Measurements from ENCODE around the gene MBNL3.

MBNL3 gene

DNA sequence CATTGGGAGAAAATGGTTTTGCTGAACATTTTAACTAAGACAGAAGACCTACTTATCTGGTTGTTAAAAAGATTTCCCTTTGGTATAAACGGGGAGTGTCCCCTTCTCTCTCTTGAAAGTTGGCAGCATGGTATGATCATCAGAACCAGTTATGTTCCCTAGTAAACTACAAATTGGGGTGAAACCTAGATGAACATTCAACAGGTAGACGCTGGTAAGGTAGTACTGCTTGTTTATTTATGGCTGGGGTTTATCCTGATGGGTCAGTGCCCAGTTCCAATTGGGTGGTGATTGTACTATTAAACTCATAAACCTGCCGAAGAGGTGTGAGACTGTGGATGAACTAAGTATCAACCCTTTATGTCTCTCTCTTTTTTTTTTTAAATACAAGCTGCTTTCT is 100.5 kb downstream of the MBNL3 start:
- Histone ChIP-seq H3K36me3 (ENCODE audit: control insufficient read depth, insufficient read depth, low read length) (no peaks in the 10 kb centered on the region), H3K9me3 (ENCODE audit: control insufficient read depth, insufficient read depth, low read length) (no peaks in the 10 kb centered on the region), H3K4me3 (ENCODE audit: low read length) (no peak overlapping the region), H3K27ac (ENCODE audit: low read length) (no peak overlapping the region), H3K27me3 (ENCODE audit: control insufficient read depth, insufficient read depth, low read length) (no peaks in the 10 kb centered on the region), H3K4me1 (ENCODE audit: control insufficient read depth, insufficient read depth, low read length) (no peaks in the 10 kb centered on the region)
- WGBS (ENCODE audit: insufficient coverage, insufficient read length), result no CpG with 5 or more reads among the region's 3 CpGs
- no peak for DNase-seq (ENCODE audit: low read depth, low spot score)

DNA sequence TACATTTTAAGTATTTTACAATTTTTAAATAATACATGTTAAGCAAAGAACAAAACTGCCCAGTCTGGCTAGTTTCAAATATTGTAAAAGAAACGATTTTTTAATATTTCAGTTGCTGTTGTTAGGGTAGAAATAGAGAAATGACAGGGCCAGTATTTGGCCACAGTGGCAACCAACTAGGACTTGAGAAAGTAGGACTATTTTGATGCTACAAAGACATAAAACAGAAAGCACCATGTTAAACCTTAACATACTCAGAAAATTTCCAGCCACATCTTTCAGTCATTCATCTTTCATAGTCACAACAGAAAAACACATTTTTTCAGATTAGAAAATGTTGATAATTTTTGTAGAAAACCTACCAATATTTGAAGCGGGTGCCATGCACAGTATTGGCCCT is 104.5 kb downstream of the MBNL3 start:
- H3K4me1 ChIP-seq (ENCODE audit: control insufficient read depth, insufficient read depth, low read length), result no peaks in the 10 kb centered on the region
- no CpG with 5 or more reads among the region's 2 CpGs for WGBS (ENCODE audit: insufficient coverage, insufficient read length)
- no peaks in the 10 kb centered on the region for H3K9me3 ChIP-seq (ENCODE audit: control insufficient read depth, insufficient read depth, low read length)
- H3K4me3 ChIP-seq (ENCODE audit: low read length), result no peak overlapping the region
- H3K36me3 ChIP-seq (ENCODE audit: control insufficient read depth, insufficient read depth, low read length), result no peaks in the 10 kb centered on the region
- no peaks in the 10 kb centered on the region for H3K27me3 ChIP-seq (ENCODE audit: control insufficient read depth, insufficient read depth, low read length)
- no peak overlapping the region for H3K27ac ChIP-seq (ENCODE audit: low read length)
- no peak for DNase-seq (ENCODE audit: low read depth, low spot score)

GRCh38 chrX:132382068-132382467 is 106.8 kb downstream of the MBNL3 start:
- no peaks in the 10 kb centered on the region for H3K4me1 ChIP-seq (ENCODE audit: control insufficient read depth, insufficient read depth, low read length)
- DNase-seq (ENCODE audit: low read depth, low spot score), result no peak
- no peaks in the 10 kb centered on the region for H3K9me3 ChIP-seq (ENCODE audit: control insufficient read depth, insufficient read depth, low read length)
- H3K27me3 ChIP-seq (ENCODE audit: control insufficient read depth, insufficient read depth, low read length), result no peaks in the 10 kb centered on the region
- H3K36me3 ChIP-seq (ENCODE audit: control insufficient read depth, insufficient read depth, low read length), result no peaks in the 10 kb centered on the region
- WGBS (ENCODE audit: insufficient coverage, insufficient read length), result no CpG with 5 or more reads among the region's 7 CpGs
- no peak overlapping the region for H3K4me3 ChIP-seq (ENCODE audit: low read length)
- H3K27ac ChIP-seq (ENCODE audit: low read length), result no peak overlapping the region

DNA sequence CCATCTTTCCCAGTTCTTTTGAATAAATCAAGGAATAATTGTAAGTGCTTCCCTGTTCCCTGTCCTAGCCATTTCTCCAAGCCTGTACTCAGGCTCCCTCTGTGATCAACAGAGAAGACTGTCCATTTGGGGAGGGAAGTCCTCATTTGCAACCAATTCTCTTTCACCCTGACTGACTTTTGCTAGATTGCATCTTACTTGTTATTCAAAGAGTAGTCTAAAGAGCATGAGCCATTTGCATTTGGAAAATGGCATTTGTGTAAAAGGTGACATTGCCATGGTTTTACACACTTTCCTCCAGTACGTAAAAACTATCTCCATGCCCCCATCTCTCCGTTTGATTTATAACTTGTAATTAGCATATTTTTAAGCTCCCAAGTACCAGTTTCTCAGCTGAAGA is 110.6 kb downstream of the MBNL3 start:
- no peaks in the 10 kb centered on the region for H3K4me1 ChIP-seq (ENCODE audit: control insufficient read depth, insufficient read depth, low read length)
- no peak overlapping the region for H3K4me3 ChIP-seq (ENCODE audit: low read length)
- no peaks in the 10 kb centered on the region for H3K27me3 ChIP-seq (ENCODE audit: control insufficient read depth, insufficient read depth, low read length)
- H3K36me3 ChIP-seq (ENCODE audit: control insufficient read depth, insufficient read depth, low read length), result no peaks in the 10 kb centered on the region
- WGBS (ENCODE audit: insufficient coverage, insufficient read length), result no CpG with 5 or more reads among the region's 2 CpGs
- H3K9me3 ChIP-seq (ENCODE audit: control insufficient read depth, insufficient read depth, low read length), result no peaks in the 10 kb centered on the region
- no peak overlapping the region for H3K27ac ChIP-seq (ENCODE audit: low read length)
- DNase-seq (ENCODE audit: low read depth, low spot score), result no peak

- H3K4me3 ChIP-seq (ENCODE audit: low read length), result no peak overlapping the region
- no peaks in the 10 kb centered on the region for H3K36me3 ChIP-seq (ENCODE audit: control insufficient read depth, insufficient read depth, low read length)
- no peaks in the 10 kb centered on the region for H3K4me1 ChIP-seq (ENCODE audit: control insufficient read depth, insufficient read depth, low read length)
- H3K27me3 ChIP-seq (ENCODE audit: control insufficient read depth, insufficient read depth, low read length), result no peaks in the 10 kb centered on the region
- H3K9me3 ChIP-seq (ENCODE audit: control insufficient read depth, insufficient read depth, low read length), result no peaks in the 10 kb centered on the region
- no CpG with 5 or more reads among the region's 2 CpGs for WGBS (ENCODE audit: insufficient coverage, insufficient read length)
- DNase-seq (ENCODE audit: low read depth, low spot score), result no peak
- no peak overlapping the region for H3K27ac ChIP-seq (ENCODE audit: low read length)
Observed at GRCh38 chrX:132375941-132376340, 112.9 kb downstream of the MBNL3 start.

DNA sequence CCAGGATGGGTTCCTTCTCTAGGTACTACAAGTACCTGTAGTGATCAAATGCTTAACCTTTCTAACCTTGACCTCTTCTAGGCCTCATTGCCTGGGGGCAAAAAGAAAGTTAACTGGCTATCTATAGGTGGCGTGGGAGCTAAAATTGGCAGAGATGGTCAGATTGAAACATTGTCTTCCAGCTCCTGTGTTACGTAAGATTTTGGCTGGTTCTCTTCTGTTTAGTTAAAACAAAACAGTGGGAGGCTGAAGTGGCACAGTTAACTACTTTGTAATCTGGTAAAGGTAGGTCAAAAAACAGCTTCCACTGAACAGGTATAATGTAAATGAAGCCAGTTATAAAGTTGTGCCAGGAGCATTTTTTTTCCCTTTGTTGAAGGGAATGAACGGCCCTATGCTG is 115.2 kb downstream of the MBNL3 start:
- Histone ChIP-seq H3K27ac (ENCODE audit: low read length) (no peak overlapping the region), H3K4me3 (ENCODE audit: low read length) (no peak overlapping the region), H3K4me1 (ENCODE audit: control insufficient read depth, insufficient read depth, low read length) (no peaks in the 10 kb centered on the region), H3K27me3 (ENCODE audit: control insufficient read depth, insufficient read depth, low read length) (peaks cover 3% of the 10 kb centered on the region; the same call in 1 of the 2 replicates), H3K36me3 (ENCODE audit: control insufficient read depth, insufficient read depth, low read length) (no peaks in the 10 kb centered on the region), H3K9me3 (ENCODE audit: control insufficient read depth, insufficient read depth, low read length) (no peaks in the 10 kb centered on the region)
- DNase-seq (ENCODE audit: low read depth, low spot score), result no peak
- no CpG with 5 or more reads among the region's 3 CpGs for WGBS (ENCODE audit: insufficient coverage, insufficient read length)

DNA sequence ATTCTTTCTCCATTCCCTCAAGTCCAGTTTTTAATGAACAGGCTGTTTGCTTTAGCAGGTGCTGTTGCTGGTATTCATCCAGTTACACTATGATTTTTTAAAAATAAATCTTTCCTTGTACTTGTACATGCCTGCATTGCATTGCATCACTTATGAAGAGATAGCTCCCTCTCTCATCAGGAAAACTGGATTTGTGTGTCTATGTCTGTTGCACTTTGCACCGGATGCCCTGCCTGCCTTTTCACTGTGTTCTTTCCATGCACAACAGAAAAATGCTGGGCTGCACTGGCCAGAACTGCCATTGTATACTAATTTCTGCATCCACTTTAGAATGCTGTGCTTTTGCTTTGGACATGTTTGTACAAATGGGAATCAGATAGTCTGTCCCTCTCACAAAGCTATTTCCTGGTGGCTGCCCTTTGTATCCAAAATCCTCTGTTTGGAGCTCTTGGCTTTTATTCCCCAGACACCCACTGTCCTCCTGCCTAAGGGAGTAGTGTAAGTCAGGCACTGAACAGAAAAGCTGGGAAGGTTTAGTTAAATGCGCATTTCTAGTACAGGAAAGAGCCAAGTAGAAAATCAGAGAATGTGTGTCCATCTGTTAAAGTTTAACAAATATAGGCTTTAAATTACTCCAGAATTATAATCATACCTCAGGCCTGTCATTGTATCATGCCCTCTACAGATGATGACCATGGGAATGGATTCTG is 119.1 kb downstream of the MBNL3 start:
- Histone ChIP-seq H3K27ac (ENCODE audit: low read length) (no peak overlapping the region), H3K36me3 (ENCODE audit: control insufficient read depth, insufficient read depth, low read length) (no peaks in the 10 kb centered on the region), H3K4me1 (ENCODE audit: control insufficient read depth, insufficient read depth, low read length) (no peaks in the 10 kb centered on the region), H3K9me3 (ENCODE audit: control insufficient read depth, insufficient read depth, low read length) (no peaks in the 10 kb centered on the region), H3K27me3 (ENCODE audit: control insufficient read depth, insufficient read depth, low read length) (peaks cover 16% of the 10 kb centered on the region; the same call in 1 of the 2 replicates), H3K4me3 (ENCODE audit: low read length) (no peak overlapping the region)
- no peak for DNase-seq (ENCODE audit: low read depth, low spot score)
- WGBS (ENCODE audit: insufficient coverage, insufficient read length), result no CpG with 5 or more reads among the region's 2 CpGs

GRCh38 chrX:132367984-132368383 is 120.9 kb downstream of the MBNL3 start:
- no peaks in the 10 kb centered on the region for H3K36me3 ChIP-seq (ENCODE audit: control insufficient read depth, insufficient read depth, low read length)
- no peaks in the 10 kb centered on the region for H3K4me1 ChIP-seq (ENCODE audit: control insufficient read depth, insufficient read depth, low read length)
- H3K9me3 ChIP-seq (ENCODE audit: control insufficient read depth, insufficient read depth, low read length), result no peaks in the 10 kb centered on the region
- H3K27ac ChIP-seq (ENCODE audit: low read length), result no peak overlapping the region
- DNase-seq (ENCODE audit: low read depth, low spot score), result no peak
- H3K4me3 ChIP-seq (ENCODE audit: low read length), result no peak overlapping the region
- H3K27me3 ChIP-seq (ENCODE audit: control insufficient read depth, insufficient read depth, low read length), result peaks cover 16% of the 10 kb centered on the region; the same call in 1 of the 2 replicates

DNA sequence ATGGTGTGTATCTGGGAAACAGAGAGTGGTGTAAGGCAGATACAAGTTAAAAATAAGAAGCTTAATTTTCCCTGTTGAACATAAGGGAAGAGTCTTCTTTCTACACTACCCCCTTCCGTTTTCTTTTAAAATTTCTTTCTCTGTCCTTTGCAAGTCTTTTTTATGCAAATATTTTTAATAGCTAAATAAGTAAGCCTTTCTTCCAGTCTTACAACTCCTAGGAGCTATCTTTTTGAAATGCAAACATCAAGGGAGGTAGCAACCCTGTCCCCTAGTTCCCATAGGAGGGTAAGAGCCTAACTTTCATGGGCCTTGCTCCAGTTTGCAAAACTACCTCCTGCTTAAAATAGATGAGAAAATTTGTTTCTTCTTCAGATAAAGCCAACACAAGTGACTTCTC is 121.5 kb downstream of the MBNL3 start:
- H3K36me3 ChIP-seq (ENCODE audit: control insufficient read depth, insufficient read depth, low read length), result no peaks in the 10 kb centered on the region
- H3K27me3 ChIP-seq (ENCODE audit: control insufficient read depth, insufficient read depth, low read length), result peaks cover 16% of the 10 kb centered on the region; the same call in 1 of the 2 replicates
- H3K27ac ChIP-seq (ENCODE audit: low read length), result no peak overlapping the region
- H3K4me1 ChIP-seq (ENCODE audit: control insufficient read depth, insufficient read depth, low read length), result no peaks in the 10 kb centered on the region
- no CpG with 5 or more reads among the region's 1 CpG for WGBS (ENCODE audit: insufficient coverage, insufficient read length)
- no peak overlapping the region for H3K4me3 ChIP-seq (ENCODE audit: low read length)
- no peak for DNase-seq (ENCODE audit: low read depth, low spot score)
- no peaks in the 10 kb centered on the region for H3K9me3 ChIP-seq (ENCODE audit: control insufficient read depth, insufficient read depth, low read length)

GRCh38 chrX:132365490-132365889 is 123.3 kb downstream of the MBNL3 start:
- H3K27ac ChIP-seq (ENCODE audit: low read length), result no peak overlapping the region
- no peaks in the 10 kb centered on the region for H3K9me3 ChIP-seq (ENCODE audit: control insufficient read depth, insufficient read depth, low read length)
- H3K4me1 ChIP-seq (ENCODE audit: control insufficient read depth, insufficient read depth, low read length), result no peaks in the 10 kb centered on the region
- no peaks in the 10 kb centered on the region for H3K36me3 ChIP-seq (ENCODE audit: control insufficient read depth, insufficient read depth, low read length)
- DNase-seq (ENCODE audit: low read depth, low spot score), result no peak
- H3K27me3 ChIP-seq (ENCODE audit: control insufficient read depth, insufficient read depth, low read length), result peaks cover 16% of the 10 kb centered on the region; the same call in 1 of the 2 replicates
- no peak overlapping the region for H3K4me3 ChIP-seq (ENCODE audit: low read length)

DNA sequence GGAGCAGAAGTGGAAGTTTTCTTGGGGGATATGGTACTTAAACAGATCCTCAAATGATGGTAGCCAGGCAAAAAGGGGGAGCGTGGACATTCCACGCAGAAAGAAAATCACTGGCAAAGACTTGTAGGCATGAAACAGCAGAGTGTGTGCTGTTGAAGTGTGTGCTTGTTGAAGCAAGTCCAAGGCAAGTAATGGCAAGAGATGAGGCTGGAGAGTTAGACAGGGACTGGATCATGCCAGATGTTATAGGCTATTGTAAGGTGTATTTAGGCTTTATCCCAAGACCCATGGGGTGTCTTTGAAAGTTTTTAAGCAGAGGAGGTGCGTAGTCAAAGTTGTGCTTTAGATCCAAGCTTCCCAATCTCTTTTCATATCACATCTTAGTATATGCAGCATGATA is 124.5 kb downstream of the MBNL3 start:
- H3K9me3 ChIP-seq (ENCODE audit: control insufficient read depth, insufficient read depth, low read length), result no peaks in the 10 kb centered on the region

More for the DNA sequence above, 124.5 kb downstream of the MBNL3 start:
- no peak overlapping the region for H3K27ac ChIP-seq (ENCODE audit: low read length)
- no peak for DNase-seq (ENCODE audit: low read depth, low spot score)
- WGBS (ENCODE audit: insufficient coverage, insufficient read length), result no CpG with 5 or more reads among the region's 3 CpGs
- H3K36me3 ChIP-seq (ENCODE audit: control insufficient read depth, insufficient read depth, low read length), result no peaks in the 10 kb centered on the region
- peaks cover 15% of the 10 kb centered on the region; the same call in 1 of the 2 replicates for H3K27me3 ChIP-seq (ENCODE audit: control insufficient read depth, insufficient read depth, low read length)
- H3K4me3 ChIP-seq (ENCODE audit: low read length), result no peak overlapping the region
- no peaks in the 10 kb centered on the region for H3K4me1 ChIP-seq (ENCODE audit: control insufficient read depth, insufficient read depth, low read length)

Data from iPS DF 6.9 (cell line).